ENCODE measurements around the gene ATG4C.

DNA sequence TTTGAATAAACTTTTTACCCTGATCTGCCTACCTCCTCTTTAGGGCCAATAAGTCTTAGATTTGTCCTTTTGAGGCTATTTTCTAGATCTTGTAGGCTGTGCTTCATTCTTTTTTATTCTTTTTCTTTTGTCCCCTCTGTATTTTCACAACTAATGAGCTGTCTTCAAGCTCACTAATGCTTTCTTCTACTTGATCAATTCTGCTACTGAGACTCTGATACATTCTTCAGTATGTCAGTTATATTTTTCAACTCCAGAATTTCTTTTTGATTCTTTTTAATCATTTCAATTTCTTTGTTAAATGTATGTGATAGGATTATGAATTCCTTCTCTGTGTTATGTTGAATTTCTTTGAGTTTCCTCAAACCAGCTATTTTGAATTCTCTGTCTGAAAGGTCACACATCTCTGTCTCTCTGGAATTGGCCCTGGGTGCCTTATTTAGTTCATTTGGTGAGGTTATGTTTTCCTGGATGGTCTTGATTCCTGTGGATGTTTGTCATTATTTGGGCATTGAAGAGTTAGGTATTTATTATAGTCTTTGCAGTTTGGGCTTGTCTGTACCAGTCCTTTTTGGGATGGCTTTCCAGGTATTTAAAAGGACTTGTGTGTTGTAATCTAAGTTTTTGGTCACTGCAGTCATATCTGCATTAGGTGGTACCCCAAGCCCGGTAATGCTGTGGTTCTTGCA, 11.2 kb upstream of the ATG4C start:
- TF ChIP-seq, protein P1, sequence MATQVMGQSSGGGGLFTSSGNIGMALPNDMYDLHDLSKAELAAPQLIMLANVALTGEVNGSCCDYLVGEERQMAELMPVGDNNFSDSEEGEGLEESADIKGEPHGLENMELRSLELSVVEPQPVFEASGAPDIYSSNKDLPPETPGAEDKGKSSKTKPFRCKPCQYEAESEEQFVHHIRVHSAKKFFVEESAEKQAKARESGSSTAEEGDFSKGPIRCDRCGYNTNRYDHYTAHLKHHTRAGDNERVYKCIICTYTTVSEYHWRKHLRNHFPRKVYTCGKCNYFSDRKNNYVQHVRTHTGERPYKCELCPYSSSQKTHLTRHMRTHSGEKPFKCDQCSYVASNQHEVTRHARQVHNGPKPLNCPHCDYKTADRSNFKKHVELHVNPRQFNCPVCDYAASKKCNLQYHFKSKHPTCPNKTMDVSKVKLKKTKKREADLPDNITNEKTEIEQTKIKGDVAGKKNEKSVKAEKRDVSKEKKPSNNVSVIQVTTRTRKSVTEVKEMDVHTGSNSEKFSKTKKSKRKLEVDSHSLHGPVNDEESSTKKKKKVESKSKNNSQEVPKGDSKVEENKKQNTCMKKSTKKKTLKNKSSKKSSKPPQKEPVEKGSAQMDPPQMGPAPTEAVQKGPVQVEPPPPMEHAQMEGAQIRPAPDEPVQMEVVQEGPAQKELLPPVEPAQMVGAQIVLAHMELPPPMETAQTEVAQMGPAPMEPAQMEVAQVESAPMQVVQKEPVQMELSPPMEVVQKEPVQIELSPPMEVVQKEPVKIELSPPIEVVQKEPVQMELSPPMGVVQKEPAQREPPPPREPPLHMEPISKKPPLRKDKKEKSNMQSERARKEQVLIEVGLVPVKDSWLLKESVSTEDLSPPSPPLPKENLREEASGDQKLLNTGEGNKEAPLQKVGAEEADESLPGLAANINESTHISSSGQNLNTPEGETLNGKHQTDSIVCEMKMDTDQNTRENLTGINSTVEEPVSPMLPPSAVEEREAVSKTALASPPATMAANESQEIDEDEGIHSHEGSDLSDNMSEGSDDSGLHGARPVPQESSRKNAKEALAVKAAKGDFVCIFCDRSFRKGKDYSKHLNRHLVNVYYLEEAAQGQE (IDR thresholded peaks at IDR 0.05; ENCODE audit: insufficient replicate concordance, low read depth): no peak
- TF ChIP-seq, protein P2, sequence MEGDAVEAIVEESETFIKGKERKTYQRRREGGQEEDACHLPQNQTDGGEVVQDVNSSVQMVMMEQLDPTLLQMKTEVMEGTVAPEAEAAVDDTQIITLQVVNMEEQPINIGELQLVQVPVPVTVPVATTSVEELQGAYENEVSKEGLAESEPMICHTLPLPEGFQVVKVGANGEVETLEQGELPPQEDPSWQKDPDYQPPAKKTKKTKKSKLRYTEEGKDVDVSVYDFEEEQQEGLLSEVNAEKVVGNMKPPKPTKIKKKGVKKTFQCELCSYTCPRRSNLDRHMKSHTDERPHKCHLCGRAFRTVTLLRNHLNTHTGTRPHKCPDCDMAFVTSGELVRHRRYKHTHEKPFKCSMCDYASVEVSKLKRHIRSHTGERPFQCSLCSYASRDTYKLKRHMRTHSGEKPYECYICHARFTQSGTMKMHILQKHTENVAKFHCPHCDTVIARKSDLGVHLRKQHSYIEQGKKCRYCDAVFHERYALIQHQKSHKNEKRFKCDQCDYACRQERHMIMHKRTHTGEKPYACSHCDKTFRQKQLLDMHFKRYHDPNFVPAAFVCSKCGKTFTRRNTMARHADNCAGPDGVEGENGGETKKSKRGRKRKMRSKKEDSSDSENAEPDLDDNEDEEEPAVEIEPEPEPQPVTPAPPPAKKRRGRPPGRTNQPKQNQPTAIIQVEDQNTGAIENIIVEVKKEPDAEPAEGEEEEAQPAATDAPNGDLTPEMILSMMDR (IDR thresholded peaks at IDR 0.05; ENCODE audit: insufficient read depth, low read length): no peak
- TF ChIP-seq POLR2AphosphoS5 (IDR thresholded peaks at IDR 0.05; ENCODE audit: low read depth): no peak

Data from HL-60 (cell line).